WTC11 (cell line): ENCODE results near the gene GRM8.

Experiments used
- CBFB ChIP-seq: sonication (generic); formaldehyde crosslinking; IDR thresholded peaks from 2 replicates; pipeline ENCODE4 v1.8.1; 2022; ENCODE audit warnings: mild to moderate bottlenecking, low read depth, missing genetic modification reagents
- FOXJ3 ChIP-seq: sonication (generic); formaldehyde crosslinking; IDR thresholded peaks from 2 replicates; pipeline ENCODE4 v1.9.0; 2021; ENCODE audit warnings: missing genetic modification reagents, mild to moderate bottlenecking, borderline replicate concordance
- PRRX2 ChIP-seq: fragments of 250-450 bp; sonication (Bioruptor Pico); IDR thresholded peaks from 2 replicates; pipeline ENCODE4 v1.8.0; 2021; ENCODE audit warnings: mild to moderate bottlenecking
- TCF7 ChIP-seq: sonication (generic); formaldehyde crosslinking; IDR thresholded peaks from 2 replicates; pipeline ENCODE4 v1.8.0; 2022; ENCODE audit warnings: mild to moderate bottlenecking, low read depth, missing genetic modification reagents, moderate library complexity
- ZNF121 ChIP-seq: sonication (generic); formaldehyde crosslinking; IDR thresholded peaks from 2 replicates; pipeline ENCODE4 v1.8.0; 2023; ENCODE audit warnings: missing genetic modification reagents
- ZNF423 ChIP-seq: fragments of 250-450 bp; sonication (Bioruptor Pico); IDR thresholded peaks from 2 replicates; pipeline ENCODE4 v2.1.2; 2022; ENCODE audit warnings: mild to moderate bottlenecking, moderate library complexity
- TF ChIP-seq, protein P1 (sequence below): fragments of 200-600 bp; IDR thresholded peaks from 2 replicates; pipeline ENCODE4 v1.8.0; 2022; ENCODE audit warnings: antibody characterized with exemption
- TF ChIP-seq, protein P2 (sequence below): fragments of 250-450 bp; sonication (Bioruptor Pico); IDR thresholded peaks from 2 replicates; pipeline ENCODE4 v1.9.0; 2021; ENCODE audit warnings: mild to moderate bottlenecking

DNA sequence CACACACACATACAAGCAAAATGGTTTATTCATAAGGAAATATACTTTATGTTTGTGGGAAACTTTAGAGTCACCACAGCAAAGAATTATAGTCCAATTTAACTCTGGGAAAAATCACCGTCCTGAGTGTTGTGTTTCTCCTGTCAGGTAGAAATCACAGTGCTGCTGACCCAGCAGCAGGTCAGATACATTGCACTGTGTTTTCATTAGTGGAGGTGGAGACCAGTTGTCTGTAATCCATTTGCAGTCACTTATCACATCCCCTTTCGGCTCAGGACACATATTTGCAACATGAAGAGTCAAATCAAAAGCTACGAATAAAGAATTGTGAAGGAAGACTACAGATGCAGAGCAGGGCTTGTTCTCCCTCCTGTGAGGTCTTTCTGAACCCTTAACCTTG, 799.6 kb downstream of the GRM8 start:
- TF ChIP-seq TCF7 (CRISPR knock-in tag) (no peak), CBFB (no peak), ZNF423 (no peak), ZNF121 (CRISPR knock-in tag) (no peak), PRRX2 (CRISPR knock-in tag) (no peak), FOXJ3 (no peak)
- TF ChIP-seq, protein P1, sequence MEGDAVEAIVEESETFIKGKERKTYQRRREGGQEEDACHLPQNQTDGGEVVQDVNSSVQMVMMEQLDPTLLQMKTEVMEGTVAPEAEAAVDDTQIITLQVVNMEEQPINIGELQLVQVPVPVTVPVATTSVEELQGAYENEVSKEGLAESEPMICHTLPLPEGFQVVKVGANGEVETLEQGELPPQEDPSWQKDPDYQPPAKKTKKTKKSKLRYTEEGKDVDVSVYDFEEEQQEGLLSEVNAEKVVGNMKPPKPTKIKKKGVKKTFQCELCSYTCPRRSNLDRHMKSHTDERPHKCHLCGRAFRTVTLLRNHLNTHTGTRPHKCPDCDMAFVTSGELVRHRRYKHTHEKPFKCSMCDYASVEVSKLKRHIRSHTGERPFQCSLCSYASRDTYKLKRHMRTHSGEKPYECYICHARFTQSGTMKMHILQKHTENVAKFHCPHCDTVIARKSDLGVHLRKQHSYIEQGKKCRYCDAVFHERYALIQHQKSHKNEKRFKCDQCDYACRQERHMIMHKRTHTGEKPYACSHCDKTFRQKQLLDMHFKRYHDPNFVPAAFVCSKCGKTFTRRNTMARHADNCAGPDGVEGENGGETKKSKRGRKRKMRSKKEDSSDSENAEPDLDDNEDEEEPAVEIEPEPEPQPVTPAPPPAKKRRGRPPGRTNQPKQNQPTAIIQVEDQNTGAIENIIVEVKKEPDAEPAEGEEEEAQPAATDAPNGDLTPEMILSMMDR: no peak
- TF ChIP-seq, protein P2, sequence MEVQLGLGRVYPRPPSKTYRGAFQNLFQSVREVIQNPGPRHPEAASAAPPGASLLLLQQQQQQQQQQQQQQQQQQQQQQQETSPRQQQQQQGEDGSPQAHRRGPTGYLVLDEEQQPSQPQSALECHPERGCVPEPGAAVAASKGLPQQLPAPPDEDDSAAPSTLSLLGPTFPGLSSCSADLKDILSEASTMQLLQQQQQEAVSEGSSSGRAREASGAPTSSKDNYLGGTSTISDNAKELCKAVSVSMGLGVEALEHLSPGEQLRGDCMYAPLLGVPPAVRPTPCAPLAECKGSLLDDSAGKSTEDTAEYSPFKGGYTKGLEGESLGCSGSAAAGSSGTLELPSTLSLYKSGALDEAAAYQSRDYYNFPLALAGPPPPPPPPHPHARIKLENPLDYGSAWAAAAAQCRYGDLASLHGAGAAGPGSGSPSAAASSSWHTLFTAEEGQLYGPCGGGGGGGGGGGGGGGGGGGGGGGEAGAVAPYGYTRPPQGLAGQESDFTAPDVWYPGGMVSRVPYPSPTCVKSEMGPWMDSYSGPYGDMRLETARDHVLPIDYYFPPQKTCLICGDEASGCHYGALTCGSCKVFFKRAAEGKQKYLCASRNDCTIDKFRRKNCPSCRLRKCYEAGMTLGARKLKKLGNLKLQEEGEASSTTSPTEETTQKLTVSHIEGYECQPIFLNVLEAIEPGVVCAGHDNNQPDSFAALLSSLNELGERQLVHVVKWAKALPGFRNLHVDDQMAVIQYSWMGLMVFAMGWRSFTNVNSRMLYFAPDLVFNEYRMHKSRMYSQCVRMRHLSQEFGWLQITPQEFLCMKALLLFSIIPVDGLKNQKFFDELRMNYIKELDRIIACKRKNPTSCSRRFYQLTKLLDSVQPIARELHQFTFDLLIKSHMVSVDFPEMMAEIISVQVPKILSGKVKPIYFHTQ: no peak
